Activated naive CD4-positive, alpha-beta T cell treated with anti-CD3 and anti-CD28 coated beads, Interleukin-2, amount 50 U/mL, for 16 hours (primary cell): ENCODE results near the gene DCUN1D2.
"Not testable (repeated sequence)": the region's sequence is repeated elsewhere in the genome, so short reads cannot be mapped to it uniquely, and the experiment has no call there.

Experiments used
- DNase-seq: peaks from one replicate; pipeline ENCODE4 v3.0.0-alpha.2; 2020

Gene DCUN1D2

GRCh38 chr13:113464476-113464875, 26.0 kb downstream of the DCUN1D2 start:
- DNase-seq = no peak

GRCh38 chr13:113461022-113461751, 29.3 kb downstream of the DCUN1D2 start:
- DNase-seq = no peak

- no peak for DNase-seq
Measured at GRCh38 chr13:113460599-113460998, 29.9 kb downstream of the DCUN1D2 start.

GRCh38 chr13:113460064-113460555, 30.4 kb downstream of the DCUN1D2 start:
- no peak for DNase-seq

- DNase-seq = no peak
Measured at GRCh38 chr13:113458253-113459065, 32.1 kb downstream of the DCUN1D2 start.

- DNase-seq = no peak
Measured at GRCh38 chr13:113457510-113457909, 33.0 kb downstream of the DCUN1D2 start.

- DNase-seq = no peak
Measured at GRCh38 chr13:113456116-113456702, 34.3 kb downstream of the DCUN1D2 start.

- no peak for DNase-seq
Measured at GRCh38 chr13:113455384-113455783, 35.1 kb downstream of the DCUN1D2 start.

- DNase-seq = no peak
Measured at GRCh38 chr13:113454936-113455335, 35.6 kb downstream of the DCUN1D2 start.

- DNase-seq = no peak
Measured at GRCh38 chr13:113452942-113453901, 37.3 kb downstream of the DCUN1D2 start, which contains the start of gene ADPRHL1. ADPRHL1 (minus strand) TSS chr13:113453488; CDS start chr13:113453437, 51 bp downstream.

GRCh38 chr13:113452466-113452865, 38.0 kb downstream of the DCUN1D2 start:
- DNase-seq = no peak

GRCh38 chr13:113451951-113452421, 38.5 kb downstream of the DCUN1D2 start:
- DNase-seq = no peak

- DNase-seq = not testable (repeated sequence)
Measured at GRCh38 chr13:113450861-113451620, 39.5 kb downstream of the DCUN1D2 start.

- not testable (repeated sequence) for DNase-seq
Measured at GRCh38 chr13:113450348-113450744, 40.2 kb downstream of the DCUN1D2 start.

- DNase-seq = no peak
Measured at GRCh38 chr13:113449693-113450347, 40.7 kb downstream of the DCUN1D2 start.

- DNase-seq = peak; percentile 69
Measured at GRCh38 chr13:113448885-113449692, 41.4 kb downstream of the DCUN1D2 start.

GRCh38 chr13:113448545-113448884, 42.0 kb downstream of the DCUN1D2 start:
- no peak for DNase-seq

- no peak for DNase-seq
Measured at GRCh38 chr13:113447596-113447995, 42.9 kb downstream of the DCUN1D2 start.

- DNase-seq = no peak
Measured at GRCh38 chr13:113446488-113446854, 44.0 kb downstream of the DCUN1D2 start.
